HepG2 (cell line): Measurements from ENCODE around the gene ARPC1B. TPM values are rescaled to one million over a fixed set of nuclear protein-coding genes. Genes with fewer than 3 reads are reported as not detected.

Experiments used
- CHCHD3 ChIP-seq: sonication (generic); formaldehyde crosslinking; IDR thresholded peaks from 2 replicates; pipeline ENCODE4 v1.8.0; 2022; ENCODE audit warnings: mild to moderate bottlenecking, missing genetic modification reagents, moderate library complexity
- HDAC6 ChIP-seq: fragments of 200-600 bp; sonication (generic); IDR thresholded peaks from 2 replicates; pipeline ENCODE4 v1.7.0; 2017; ENCODE audit warnings: mild to moderate bottlenecking, antibody characterized with exemption, low read length, low read depth
- HOXD1 ChIP-seq: sonication (generic); formaldehyde crosslinking; IDR thresholded peaks from 2 replicates; pipeline ENCODE4 v1.5.0; 2020; ENCODE audit warnings: missing genetic modification reagents
- SALL1 ChIP-seq: sonication (generic); formaldehyde crosslinking; IDR thresholded peaks from 2 replicates; pipeline ENCODE4 v1.8.0; 2022; ENCODE audit warnings: mild to moderate bottlenecking, missing genetic modification reagents
- SRSF4 ChIP-seq: fragments of 200-400 bp; formaldehyde crosslinking; IDR thresholded peaks from one replicate; pipeline ENCODE4 v1.6.1; 2018; ENCODE audit warnings: mild to moderate bottlenecking, low read depth, low read length, moderate library complexity; ENCODE audit not compliant: poor library complexity, severe bottlenecking
- ZNF670 ChIP-seq: sonication (generic); formaldehyde crosslinking; IDR thresholded peaks from 2 replicates; pipeline ENCODE4 v1.8.0; 2022; ENCODE audit warnings: mild to moderate bottlenecking, missing genetic modification reagents, borderline replicate concordance
- polyA plus RNA-seq, 8 experiments: library from polyadenylated mRNA; depleted of rRNA in 3 of 8; stranded (reverse) in 7 of 8; unstranded in 1 of 8; fragments of >200 nt; fragmentation: Illumina TruSeq in 4 of 8; extraction: Trizol in 4 of 8; gene quantifications; 2 replicates each; pipeline versions ENCODE4 v1.2.1 to v1.2.3, GENCODE V29; 2011 to 2016; ENCODE audit warnings: low read depth in 4 of 8, missing spikeins in 1 of 8, mixed read lengths in 1 of 8; ENCODE audit not compliant: insufficient read depth in 1 of 8
- total RNA-seq, 5 experiments: library from RNA; depleted of rRNA; stranded (reverse); fragments of >200 nt; fragmentation: Illumina TruSeq; extraction: Trizol; gene quantifications; 2 replicates each; pipeline ENCODE4 v1.2.3, GENCODE V29; 2016; ENCODE audit warnings: low read depth in 1 of 5
- TF ChIP-seq, protein P1 (sequence below): sonication (generic); formaldehyde crosslinking; IDR thresholded peaks from 2 replicates; pipeline ENCODE4 v1.4.0; 2020; ENCODE audit warnings: missing genetic modification reagents
- TF ChIP-seq, protein P2 (sequence below): sonication (generic); formaldehyde crosslinking; IDR thresholded peaks from 2 replicates; pipeline ENCODE4 v1.4.0; 2020; ENCODE audit warnings: missing genetic modification reagents
- TF ChIP-seq, protein P3 (sequence below): sonication (generic); formaldehyde crosslinking; IDR thresholded peaks from 2 replicates; pipeline ENCODE4 v1.5.0; 2020; ENCODE audit warnings: missing genetic modification reagents
- TF ChIP-seq, protein P4 (sequence below): sonication (generic); formaldehyde crosslinking; IDR thresholded peaks from 2 replicates; pipeline ENCODE4 v1.5.0; 2020; ENCODE audit warnings: mild to moderate bottlenecking, missing genetic modification reagents
- TF ChIP-seq, protein P5 (sequence below), 2 experiments: sonication (generic) in 1 of 2; formaldehyde crosslinking in 1 of 2; IDR thresholded peaks; 2 replicates each; pipeline versions ENCODE4 v1.4.0 to v1.6.1; 2016 to 2020; ENCODE audit warnings: borderline replicate concordance in 1 of 2, low read depth in 1 of 2, mild to moderate bottlenecking in 1 of 2, missing genetic modification reagents in 1 of 2
- TF ChIP-seq, protein P6 (sequence below): sonication (generic); formaldehyde crosslinking; IDR thresholded peaks from 2 replicates; pipeline ENCODE4 v1.8.1; 2023; ENCODE audit warnings: mild to moderate bottlenecking, missing genetic modification reagents, borderline replicate concordance

ARPC1B gene
- total and polyA plus RNA-seq, 2 of the 13 experiments (the other 11 are each of a cell fraction or from before 2014, with no cell fraction given) = 72.9 to 89.1 TPM

DNA sequence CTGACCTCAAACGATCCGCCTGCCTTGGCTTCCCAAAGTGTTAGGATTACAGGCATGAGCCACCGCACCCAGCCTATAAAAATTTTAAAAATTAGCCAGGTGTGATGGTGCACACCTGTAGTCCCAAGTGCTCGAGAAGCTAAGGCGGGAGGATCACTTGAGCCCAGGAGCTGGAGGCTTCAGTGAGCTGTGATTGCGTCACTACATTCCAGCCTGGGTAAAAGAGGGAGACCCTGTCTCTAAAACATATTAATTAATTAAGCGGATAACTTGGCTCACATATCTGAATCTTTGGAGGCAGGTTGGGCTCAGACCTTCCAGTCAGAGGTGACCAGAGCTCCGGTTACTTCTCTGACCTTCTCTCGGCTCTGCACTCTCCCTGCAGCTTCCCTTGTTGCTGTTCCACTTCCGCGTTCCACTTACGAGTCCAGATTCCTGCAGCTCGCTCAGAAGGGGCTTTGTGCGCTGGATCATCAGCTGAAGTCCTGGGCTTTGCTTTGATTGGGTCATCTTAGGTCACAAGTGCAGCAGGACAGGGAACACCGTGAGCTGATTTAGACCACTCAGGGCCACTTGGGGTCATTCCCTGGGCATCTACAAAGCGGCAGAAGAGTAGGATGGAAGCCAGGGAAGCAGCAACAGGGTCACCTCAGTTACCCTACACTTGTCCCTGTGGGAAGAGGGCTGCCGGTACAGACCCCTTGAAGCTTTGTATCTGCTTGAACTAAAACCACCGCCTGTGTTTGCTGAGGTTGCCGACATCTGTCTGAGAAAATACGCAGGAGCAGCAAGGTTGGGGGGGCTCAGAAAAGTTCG, 2.0 kb upstream of the ARPC1B start (continued):
- TF ChIP-seq, protein P1, sequence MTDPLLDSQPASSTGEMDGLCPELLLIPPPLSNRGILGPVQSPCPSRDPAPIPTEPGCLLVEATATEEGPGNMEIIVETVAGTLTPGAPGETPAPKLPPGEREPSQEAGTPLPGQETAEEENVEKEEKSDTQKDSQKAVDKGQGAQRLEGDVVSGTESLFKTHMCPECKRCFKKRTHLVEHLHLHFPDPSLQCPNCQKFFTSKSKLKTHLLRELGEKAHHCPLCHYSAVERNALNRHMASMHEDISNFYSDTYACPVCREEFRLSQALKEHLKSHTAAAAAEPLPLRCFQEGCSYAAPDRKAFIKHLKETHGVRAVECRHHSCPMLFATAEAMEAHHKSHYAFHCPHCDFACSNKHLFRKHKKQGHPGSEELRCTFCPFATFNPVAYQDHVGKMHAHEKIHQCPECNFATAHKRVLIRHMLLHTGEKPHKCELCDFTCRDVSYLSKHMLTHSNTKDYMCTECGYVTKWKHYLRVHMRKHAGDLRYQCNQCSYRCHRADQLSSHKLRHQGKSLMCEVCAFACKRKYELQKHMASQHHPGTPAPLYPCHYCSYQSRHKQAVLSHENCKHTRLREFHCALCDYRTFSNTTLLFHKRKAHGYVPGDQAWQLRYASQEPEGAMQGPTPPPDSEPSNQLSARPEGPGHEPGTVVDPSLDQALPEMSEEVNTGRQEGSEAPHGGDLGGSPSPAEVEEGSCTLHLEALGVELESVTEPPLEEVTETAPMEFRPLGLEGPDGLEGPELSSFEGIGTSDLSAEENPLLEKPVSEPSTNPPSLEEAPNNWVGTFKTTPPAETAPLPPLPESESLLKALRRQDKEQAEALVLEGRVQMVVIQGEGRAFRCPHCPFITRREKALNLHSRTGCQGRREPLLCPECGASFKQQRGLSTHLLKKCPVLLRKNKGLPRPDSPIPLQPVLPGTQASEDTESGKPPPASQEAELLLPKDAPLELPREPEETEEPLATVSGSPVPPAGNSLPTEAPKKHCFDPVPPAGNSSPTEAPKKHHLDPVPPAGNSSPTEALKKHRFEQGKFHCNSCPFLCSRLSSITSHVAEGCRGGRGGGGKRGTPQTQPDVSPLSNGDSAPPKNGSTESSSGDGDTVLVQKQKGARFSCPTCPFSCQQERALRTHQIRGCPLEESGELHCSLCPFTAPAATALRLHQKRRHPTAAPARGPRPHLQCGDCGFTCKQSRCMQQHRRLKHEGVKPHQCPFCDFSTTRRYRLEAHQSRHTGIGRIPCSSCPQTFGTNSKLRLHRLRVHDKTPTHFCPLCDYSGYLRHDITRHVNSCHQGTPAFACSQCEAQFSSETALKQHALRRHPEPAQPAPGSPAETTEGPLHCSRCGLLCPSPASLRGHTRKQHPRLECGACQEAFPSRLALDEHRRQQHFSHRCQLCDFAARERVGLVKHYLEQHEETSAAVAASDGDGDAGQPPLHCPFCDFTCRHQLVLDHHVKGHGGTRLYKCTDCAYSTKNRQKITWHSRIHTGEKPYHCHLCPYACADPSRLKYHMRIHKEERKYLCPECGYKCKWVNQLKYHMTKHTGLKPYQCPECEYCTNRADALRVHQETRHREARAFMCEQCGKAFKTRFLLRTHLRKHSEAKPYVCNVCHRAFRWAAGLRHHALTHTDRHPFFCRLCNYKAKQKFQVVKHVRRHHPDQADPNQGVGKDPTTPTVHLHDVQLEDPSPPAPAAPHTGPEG = no peak
- no peak for TF ChIP-seq HDAC6
- peak; percentile 85 for TF ChIP-seq SALL1 (CRISPR knock-in tag)
- TF ChIP-seq, protein P2, sequence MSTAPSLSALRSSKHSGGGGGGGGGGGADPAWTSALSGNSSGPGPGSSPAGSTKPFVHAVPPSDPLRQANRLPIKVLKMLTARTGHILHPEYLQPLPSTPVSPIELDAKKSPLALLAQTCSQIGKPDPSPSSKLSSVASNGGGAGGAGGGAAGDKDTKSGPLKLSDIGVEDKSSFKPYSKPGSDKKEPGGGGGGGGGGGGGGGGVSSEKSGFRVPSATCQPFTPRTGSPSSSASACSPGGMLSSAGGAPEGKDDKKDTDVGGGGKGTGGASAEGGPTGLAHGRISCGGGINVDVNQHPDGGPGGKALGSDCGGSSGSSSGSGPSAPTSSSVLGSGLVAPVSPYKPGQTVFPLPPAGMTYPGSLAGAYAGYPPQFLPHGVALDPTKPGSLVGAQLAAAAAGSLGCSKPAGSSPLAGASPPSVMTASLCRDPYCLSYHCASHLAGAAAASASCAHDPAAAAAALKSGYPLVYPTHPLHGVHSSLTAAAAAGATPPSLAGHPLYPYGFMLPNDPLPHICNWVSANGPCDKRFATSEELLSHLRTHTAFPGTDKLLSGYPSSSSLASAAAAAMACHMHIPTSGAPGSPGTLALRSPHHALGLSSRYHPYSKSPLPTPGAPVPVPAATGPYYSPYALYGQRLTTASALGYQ (CRISPR knock-in tag) = no peak
- TF ChIP-seq, protein P3, sequence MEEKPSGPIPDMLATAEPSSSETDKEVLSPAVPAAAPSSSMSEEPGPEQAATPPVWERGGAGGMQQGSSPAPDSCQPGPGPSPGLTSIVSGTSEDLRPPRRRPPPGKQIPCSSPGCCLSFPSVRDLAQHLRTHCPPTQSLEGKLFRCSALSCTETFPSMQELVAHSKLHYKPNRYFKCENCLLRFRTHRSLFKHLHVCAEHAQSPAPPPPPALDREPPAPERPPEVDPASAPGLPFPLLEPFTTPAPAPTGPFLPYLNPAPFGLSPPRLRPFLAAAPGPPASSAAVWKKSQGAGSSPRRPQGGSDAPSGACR (CRISPR knock-in tag) = peak; percentile 65; the same call in 1 of the 2 replicates
- no peak for TF ChIP-seq CHCHD3 (CRISPR knock-in tag)
- TF ChIP-seq, protein P4, sequence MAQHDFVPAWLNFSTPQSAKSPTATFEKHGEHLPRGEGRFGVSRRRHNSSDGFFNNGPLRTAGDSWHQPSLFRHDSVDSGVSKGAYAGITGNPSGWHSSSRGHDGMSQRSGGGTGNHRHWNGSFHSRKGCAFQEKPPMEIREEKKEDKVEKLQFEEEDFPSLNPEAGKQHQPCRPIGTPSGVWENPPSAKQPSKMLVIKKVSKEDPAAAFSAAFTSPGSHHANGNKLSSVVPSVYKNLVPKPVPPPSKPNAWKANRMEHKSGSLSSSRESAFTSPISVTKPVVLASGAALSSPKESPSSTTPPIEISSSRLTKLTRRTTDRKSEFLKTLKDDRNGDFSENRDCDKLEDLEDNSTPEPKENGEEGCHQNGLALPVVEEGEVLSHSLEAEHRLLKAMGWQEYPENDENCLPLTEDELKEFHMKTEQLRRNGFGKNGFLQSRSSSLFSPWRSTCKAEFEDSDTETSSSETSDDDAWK (CRISPR knock-in tag) = no peak
- TF ChIP-seq, protein P5, sequence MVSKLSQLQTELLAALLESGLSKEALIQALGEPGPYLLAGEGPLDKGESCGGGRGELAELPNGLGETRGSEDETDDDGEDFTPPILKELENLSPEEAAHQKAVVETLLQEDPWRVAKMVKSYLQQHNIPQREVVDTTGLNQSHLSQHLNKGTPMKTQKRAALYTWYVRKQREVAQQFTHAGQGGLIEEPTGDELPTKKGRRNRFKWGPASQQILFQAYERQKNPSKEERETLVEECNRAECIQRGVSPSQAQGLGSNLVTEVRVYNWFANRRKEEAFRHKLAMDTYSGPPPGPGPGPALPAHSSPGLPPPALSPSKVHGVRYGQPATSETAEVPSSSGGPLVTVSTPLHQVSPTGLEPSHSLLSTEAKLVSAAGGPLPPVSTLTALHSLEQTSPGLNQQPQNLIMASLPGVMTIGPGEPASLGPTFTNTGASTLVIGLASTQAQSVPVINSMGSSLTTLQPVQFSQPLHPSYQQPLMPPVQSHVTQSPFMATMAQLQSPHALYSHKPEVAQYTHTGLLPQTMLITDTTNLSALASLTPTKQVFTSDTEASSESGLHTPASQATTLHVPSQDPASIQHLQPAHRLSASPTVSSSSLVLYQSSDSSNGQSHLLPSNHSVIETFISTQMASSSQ (IDR thresholded peaks at IDR 0.05; ENCODE audit: low read depth) = no peak
- TF ChIP-seq, protein P5 (CRISPR knock-in tag; IDR thresholded peaks at IDR 0.05; ENCODE audit: borderline replicate concordance) = peak; percentile 37; the same call in 1 of the 2 replicates
- TF ChIP-seq HOXD1 (CRISPR knock-in tag) = no peak
- TF ChIP-seq, protein P6, sequence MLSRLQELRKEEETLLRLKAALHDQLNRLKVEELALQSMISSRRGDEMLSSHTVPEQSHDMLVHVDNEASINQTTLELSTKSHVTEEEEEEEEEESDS = no peak
- no peak for TF ChIP-seq ZNF670
- no peak for TF ChIP-seq SRSF4
